ENCODE data around the gene ZNF217.
"Not testable (repeated sequence)": the region's sequence is repeated elsewhere in the genome, so short reads cannot be mapped to it uniquely, and the experiment has no call there.

GRCh38 chr20:53521421-53521820, 72.2 kb downstream of the ZNF217 start:
- TF ChIP-seq CTCF, POLR2A, EP300 (IDR thresholded peaks at IDR 0.05): not testable (repeated sequence)

All from upper lobe of left lung (tissue), 4 donors.